Activated naive CD4-positive, alpha-beta T cell treated with anti-CD3 and anti-CD28 coated beads for 36 hours (primary cell): ENCODE data around the gene DTL. TPM values are rescaled to one million over a fixed set of nuclear protein-coding genes. Genes with fewer than 3 reads are reported as not detected.

Source experiments
- CTCF ChIA-PET: fragments of 350-600 bp; sonication (Branson Sonifier 250); formaldehyde crosslinking; loops from one replicate; lab custom pipeline; 2021; ENCODE audit warnings: antibody characterized with exemption; lab: Charles Lee
- DNase-seq: peaks from one replicate; pipeline ENCODE4 v3.0.0-alpha.2; 2020
- H3K27ac Mint-ChIP-seq: one replicate; pipeline ENCODE4 v1.8.0; 2021; ENCODE audit warnings: mild to moderate bottlenecking, mixed read lengths
- H3K27me3 Mint-ChIP-seq: one replicate; pipeline ENCODE4 v1.8.0; 2021; ENCODE audit warnings: low read depth, mixed read lengths
- H3K36me3 Mint-ChIP-seq: one replicate; pipeline ENCODE4 v1.8.0; 2021; ENCODE audit warnings: low read depth, mixed read lengths
- H3K4me1 Mint-ChIP-seq: one replicate; pipeline ENCODE4 v1.8.0; 2021; ENCODE audit warnings: low read depth, mixed read lengths
- H3K4me3 Mint-ChIP-seq: one replicate; pipeline ENCODE4 v1.8.0; 2021; ENCODE audit warnings: mild to moderate bottlenecking, moderate library complexity, mixed read lengths
- H3K9me3 Mint-ChIP-seq: one replicate; pipeline ENCODE4 v1.8.0; 2021; ENCODE audit warnings: mixed read lengths
- intact Hi-C: fragments of 100-400 bp; cut with micrococcal nuclease; formaldehyde crosslinking; loops from one replicate; pipeline ENCODE4 v1.15.1; 2023
- total RNA-seq, 2 experiments: library from RNA; stranded (reverse); gene quantifications; one replicate each; pipeline ENCODE4 v1.2.3, GENCODE V29; 2021

DTL gene
- total RNA-seq, 2 experiments from 2014 or later: 106 to 121 TPM

GRCh38 chr1:212072047-212072446 is 36.5 kb downstream of the DTL start:
- Mint-ChIP-seq H3K4me3 (no peak overlapping the region), H3K36me3 (peaks cover 66% of the 10 kb centered on the region), H3K9me3 (no peaks in the 10 kb centered on the region), H3K27me3 (no peaks in the 10 kb centered on the region), H3K4me1 (no peaks in the 10 kb centered on the region), H3K27ac (no peak overlapping the region)
- no peak for DNase-seq
- CTCF ChIA-PET: interaction anchor here (0.9 to 3.6 kb wide), 4 partner anchors 8 to 382 kb away, joined by 3 to 38 read pairs (median 18); no protein-coding TSS in a partner anchor
- intact Hi-C loops: no loop called here

GRCh38 chr1:212073490-212073889 is 37.9 kb downstream of the DTL start:
- intact Hi-C loops: no loop called here
- Mint-ChIP-seq H3K27ac (no peak overlapping the region), H3K27me3 (no peaks in the 10 kb centered on the region), H3K36me3 (peaks cover 66% of the 10 kb centered on the region), H3K4me3 (no peak overlapping the region), H3K4me1 (no peaks in the 10 kb centered on the region), H3K9me3 (no peaks in the 10 kb centered on the region)
- CTCF ChIA-PET: no interaction called here
- DNase-seq: no peak

GRCh38 chr1:212074313-212074712 is 38.8 kb downstream of the DTL start:
- no peaks in the 10 kb centered on the region for H3K9me3 Mint-ChIP-seq
- H3K4me1 Mint-ChIP-seq: no peaks in the 10 kb centered on the region
- intact Hi-C loops: no loop called here
- CTCF ChIA-PET: no interaction called here
- no peak for DNase-seq
- H3K27me3 Mint-ChIP-seq: no peaks in the 10 kb centered on the region
- H3K4me3 Mint-ChIP-seq: no peak overlapping the region
- H3K27ac Mint-ChIP-seq: no peak overlapping the region
- H3K36me3 Mint-ChIP-seq: peaks cover 69% of the 10 kb centered on the region

- no peaks in the 10 kb centered on the region for H3K27me3 Mint-ChIP-seq
- DNase-seq: no peak
- no peaks in the 10 kb centered on the region for H3K9me3 Mint-ChIP-seq
- no peak overlapping the region for H3K27ac Mint-ChIP-seq
- H3K4me3 Mint-ChIP-seq: no peak overlapping the region
- CTCF ChIA-PET: no interaction called here
- H3K36me3 Mint-ChIP-seq: peaks cover 71% of the 10 kb centered on the region
- intact Hi-C loops: no loop called here
- no peaks in the 10 kb centered on the region for H3K4me1 Mint-ChIP-seq
These were observed 39.3 kb downstream of the DTL start for GRCh38 chr1:212074856-212075255.

- Mint-ChIP-seq H3K4me1 (no peaks in the 10 kb centered on the region), H3K27ac (no peak overlapping the region), H3K36me3 (peaks cover 57% of the 10 kb centered on the region), H3K4me3 (no peak overlapping the region), H3K9me3 (no peaks in the 10 kb centered on the region), H3K27me3 (no peaks in the 10 kb centered on the region)
- CTCF ChIA-PET: interaction anchor here (0.7 kb wide), 1 partner anchor 379 kb away, joined by 3 read pairs; no protein-coding TSS in a partner anchor
- no peak for DNase-seq
- intact Hi-C loops: no loop called here
These were observed 41.5 kb downstream of the DTL start for GRCh38 chr1:212077028-212077427.

GRCh38 chr1:212078826-212079225 is 43.3 kb downstream of the DTL start:
- no peak overlapping the region for H3K4me3 Mint-ChIP-seq
- no peaks in the 10 kb centered on the region for H3K4me1 Mint-ChIP-seq
- intact Hi-C loops: no loop called here
- no peak overlapping the region for H3K27ac Mint-ChIP-seq
- H3K9me3 Mint-ChIP-seq: no peaks in the 10 kb centered on the region
- H3K36me3 Mint-ChIP-seq: peaks cover 44% of the 10 kb centered on the region
- CTCF ChIA-PET: interaction anchor here (1.3 to 1.5 kb wide), 3 partner anchors 9 to 17 kb away, joined by 3 to 6 read pairs (median 4); no protein-coding TSS in a partner anchor
- no peaks in the 10 kb centered on the region for H3K27me3 Mint-ChIP-seq
- DNase-seq: no peak

- no peak overlapping the region for H3K4me3 Mint-ChIP-seq
- no peaks in the 10 kb centered on the region for H3K27me3 Mint-ChIP-seq
- CTCF ChIA-PET: interaction anchor here (1.1 kb wide), 1 partner anchor 12 kb away, joined by 4 read pairs; no protein-coding TSS in a partner anchor
- H3K27ac Mint-ChIP-seq: no peak overlapping the region
- no peaks in the 10 kb centered on the region for H3K9me3 Mint-ChIP-seq
- intact Hi-C loops: no loop called here
- peaks cover 46% of the 10 kb centered on the region for H3K36me3 Mint-ChIP-seq
- DNase-seq: no peak
- H3K4me1 Mint-ChIP-seq: no peaks in the 10 kb centered on the region
These were observed 47.3 kb downstream of the DTL start for GRCh38 chr1:212082765-212083406.

- peaks cover 88% of the 10 kb centered on the region for H3K36me3 Mint-ChIP-seq
- H3K9me3 Mint-ChIP-seq: peaks cover 3% of the 10 kb centered on the region
- H3K27me3 Mint-ChIP-seq: no peaks in the 10 kb centered on the region
- intact Hi-C loops: no loop called here
- DNase-seq: no peak
- CTCF ChIA-PET: interaction anchor here (0.7 to 1.9 kb wide), 2 partner anchors 366 to 368 kb away, joined by 4 to 5 read pairs; no protein-coding TSS in a partner anchor
- H3K27ac Mint-ChIP-seq: no peak overlapping the region
- H3K4me3 Mint-ChIP-seq: no peak overlapping the region
- no peaks in the 10 kb centered on the region for H3K4me1 Mint-ChIP-seq
These were observed 54.1 kb downstream of the DTL start for GRCh38 chr1:212089560-212090163.

- intact Hi-C loops: no loop called here
- H3K27me3 Mint-ChIP-seq: no peaks in the 10 kb centered on the region
- H3K4me1 Mint-ChIP-seq: no peaks in the 10 kb centered on the region
- H3K9me3 Mint-ChIP-seq: peaks cover 10% of the 10 kb centered on the region
- no peak overlapping the region for H3K4me3 Mint-ChIP-seq
- H3K27ac Mint-ChIP-seq: no peak overlapping the region
- CTCF ChIA-PET: no interaction called here
- DNase-seq: no peak
- H3K36me3 Mint-ChIP-seq: peaks cover 91% of the 10 kb centered on the region
These were observed 56.0 kb downstream of the DTL start for GRCh38 chr1:212091438-212092121.

- peaks cover 2% of the 10 kb centered on the region for H3K4me1 Mint-ChIP-seq
- intact Hi-C loops: no loop called here
- H3K27me3 Mint-ChIP-seq: no peaks in the 10 kb centered on the region
- DNase-seq: no peak
- no peak overlapping the region for H3K4me3 Mint-ChIP-seq
- H3K9me3 Mint-ChIP-seq: peaks cover 7% of the 10 kb centered on the region
- no peak overlapping the region for H3K27ac Mint-ChIP-seq
- CTCF ChIA-PET: interaction anchor here (0.8 kb wide), 1 partner anchor 359 kb away, joined by 3 read pairs; no protein-coding TSS in a partner anchor
- H3K36me3 Mint-ChIP-seq: peaks cover 96% of the 10 kb centered on the region
These were observed 61.8 kb downstream of the DTL start for GRCh38 chr1:212097360-212097759.

- DNase-seq: no peak
- no peak overlapping the region for H3K4me3 Mint-ChIP-seq
- no peaks in the 10 kb centered on the region for H3K27me3 Mint-ChIP-seq
- H3K36me3 Mint-ChIP-seq: peaks cover 95% of the 10 kb centered on the region
- CTCF ChIA-PET: interaction anchor here (1.4 kb wide), 1 partner anchor 358 kb away, joined by 4 read pairs; no protein-coding TSS in a partner anchor
- H3K27ac Mint-ChIP-seq: no peak overlapping the region
- H3K4me1 Mint-ChIP-seq: peaks cover 2% of the 10 kb centered on the region
- peaks cover 7% of the 10 kb centered on the region for H3K9me3 Mint-ChIP-seq
- intact Hi-C loops: no loop called here
These were observed 62.8 kb downstream of the DTL start for GRCh38 chr1:212098310-212098709.

- Mint-ChIP-seq H3K36me3 (peaks cover 93% of the 10 kb centered on the region), H3K9me3 (peaks cover 7% of the 10 kb centered on the region), H3K27me3 (no peaks in the 10 kb centered on the region), H3K4me3 (no peak overlapping the region), H3K4me1 (peaks cover 2% of the 10 kb centered on the region), H3K27ac (no peak overlapping the region)
- no peak for DNase-seq
- intact Hi-C loops: no loop called here
- CTCF ChIA-PET: interaction anchor here (1.4 kb wide), 1 partner anchor 357 kb away, joined by 4 read pairs; no protein-coding TSS in a partner anchor
These were observed 63.2 kb downstream of the DTL start for GRCh38 chr1:212098771-212099170.
